H1 (cell line): ENCODE data around the gene WDR33. TPM values are rescaled to one million over a fixed set of nuclear protein-coding genes. Genes with fewer than 3 reads are reported as not detected.

ENCODE experiments used
- CEBPB ChIP-seq: IDR thresholded peaks from 2 replicates; pipeline ENCODE4 v1.6.1; 2012; ENCODE audit warnings: low read depth, low read length
- E2F6 ChIP-seq: IDR thresholded peaks from 2 replicates; pipeline ENCODE4 v1.6.1; 2012; ENCODE audit warnings: inconsistent platforms
- EP300 ChIP-seq, 2 experiments: IDR thresholded peaks; 1 replicate in 1 of 2; 2 replicates in 1 of 2; pipeline ENCODE4 v1.6.1; 2011 to 2012; ENCODE audit warnings: low read depth in 2 of 2, low read length in 2 of 2, mild to moderate bottlenecking in 2 of 2, borderline replicate concordance in 1 of 2, inconsistent platforms in 1 of 2, moderate library complexity in 1 of 2
- EZH2 ChIP-seq: fragments of 200-600 bp; sonication (generic); IDR thresholded peaks from 2 replicates; pipeline ENCODE4 v1.7.1; 2012; ENCODE audit warnings: low read depth, mild to moderate bottlenecking, moderate library complexity, low read length, inconsistent platforms; ENCODE audit not compliant: severe bottlenecking
- RXRA ChIP-seq: IDR thresholded peaks from 2 replicates; pipeline ENCODE4 v1.6.1; 2011; ENCODE audit warnings: low read depth, mild to moderate bottlenecking, low read length, moderate library complexity; ENCODE audit not compliant: insufficient read depth
- SIN3A ChIP-seq, 2 experiments: IDR thresholded peaks in 1 of 2; conservative IDR thresholded peaks in 1 of 2; 2 replicates each; pipeline ENCODE4 v1.6.1; 2011 to 2012; ENCODE audit warnings: low read length in 2 of 2, improper control_type of control experiment in 1 of 2, low read depth in 1 of 2, mild to moderate bottlenecking in 1 of 2
- SIX5 ChIP-seq: IDR thresholded peaks from 2 replicates; pipeline ENCODE4 v1.6.1; 2011; ENCODE audit warnings: mild to moderate bottlenecking, low read depth, low read length
- SP1 ChIP-seq: IDR thresholded peaks from 2 replicates; pipeline ENCODE4 v1.6.1; 2011; ENCODE audit warnings: low read depth, low read length
- polyA plus RNA-seq, 7 experiments: library from polyadenylated mRNA; depleted of rRNA in 3 of 7; stranded (reverse) in 5 of 7; unstranded in 2 of 7; fragments of >200 nt in 5 of 7; fragments of 200-250 nt in 2 of 7; gene quantifications; 1 replicate in 5 of 7; 2 replicates in 1 of 7; 4 replicates in 1 of 7; pipeline versions ENCODE4 v1.2.1 to v1.2.3, GENCODE V29; 2011 to 2013; ENCODE audit warnings: missing spikeins in 2 of 7, mixed read lengths in 2 of 7
- total RNA-seq: library from RNA; stranded (reverse); fragmentation: NEBNext Ultra II Directional; extraction: Animal tissue kit (Norgen Biotek cat#: 25700); gene quantifications from 2 replicates; pipeline ENCODE4 v1.2.1, GENCODE V29; 2021

The WDR33 gene
- total and polyA plus RNA-seq, 2 of the 8 experiments (the other 6 are each of a cell fraction or from before 2014, with no cell fraction given) = 18.1 to 82.7 TPM

- TF ChIP-seq SP1 = no peak
- no peak for TF ChIP-seq EZH2
- no peak for TF ChIP-seq RXRA
- no peak for TF ChIP-seq EP300 (IDR thresholded peaks at IDR 0.05; ENCODE audit: borderline replicate concordance in 1 of 2, low read depth in 2 of 2, low read length in 2 of 2)
- no peak for TF ChIP-seq SIX5
- no peak for TF ChIP-seq CEBPB
- no peak for TF ChIP-seq E2F6
- TF ChIP-seq SIN3A (conservative IDR thresholded peaks at IDR 0.05 in 1 of 2, IDR thresholded peaks at IDR 0.05 in 1 of 2; ENCODE audit: low read depth in 1 of 2, low read length in 2 of 2) = no peak
These were observed 63.4 kb downstream of the WDR33 start (continued) for GRCh38 chr2:127747621-127748020.
